GM18858 (cell line): Measurements from ENCODE around the gene HERC2.

ENCODE experiments used
- ATAC-seq: cut with Tn5 transposase; IDR thresholded peaks from one replicate; pipeline ENCODE4 v1.9.1; 2021; ENCODE audit not compliant: unreplicated experiment

Gene HERC2

DNA sequence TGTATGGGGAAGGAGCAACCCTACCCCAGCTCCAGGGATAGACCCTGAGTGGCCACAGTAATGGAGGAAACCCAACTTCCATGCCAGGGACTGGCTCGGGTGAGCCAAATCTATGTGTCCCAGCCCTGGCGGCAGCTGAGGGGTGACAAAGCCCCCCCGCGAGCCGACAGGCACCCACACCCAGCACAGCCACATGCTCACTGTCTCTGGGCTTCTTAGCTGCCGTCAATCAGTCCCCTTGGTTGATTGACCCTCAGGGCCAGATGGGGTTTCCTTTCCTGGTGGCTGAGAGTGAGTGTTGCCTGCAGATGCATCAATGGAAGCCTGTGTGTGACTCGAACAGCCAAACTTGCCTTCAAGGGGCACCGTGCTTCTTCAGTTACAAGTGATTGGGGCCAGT is 220.8 kb downstream of the HERC2 start:
- no peak for ATAC-seq

DNA sequence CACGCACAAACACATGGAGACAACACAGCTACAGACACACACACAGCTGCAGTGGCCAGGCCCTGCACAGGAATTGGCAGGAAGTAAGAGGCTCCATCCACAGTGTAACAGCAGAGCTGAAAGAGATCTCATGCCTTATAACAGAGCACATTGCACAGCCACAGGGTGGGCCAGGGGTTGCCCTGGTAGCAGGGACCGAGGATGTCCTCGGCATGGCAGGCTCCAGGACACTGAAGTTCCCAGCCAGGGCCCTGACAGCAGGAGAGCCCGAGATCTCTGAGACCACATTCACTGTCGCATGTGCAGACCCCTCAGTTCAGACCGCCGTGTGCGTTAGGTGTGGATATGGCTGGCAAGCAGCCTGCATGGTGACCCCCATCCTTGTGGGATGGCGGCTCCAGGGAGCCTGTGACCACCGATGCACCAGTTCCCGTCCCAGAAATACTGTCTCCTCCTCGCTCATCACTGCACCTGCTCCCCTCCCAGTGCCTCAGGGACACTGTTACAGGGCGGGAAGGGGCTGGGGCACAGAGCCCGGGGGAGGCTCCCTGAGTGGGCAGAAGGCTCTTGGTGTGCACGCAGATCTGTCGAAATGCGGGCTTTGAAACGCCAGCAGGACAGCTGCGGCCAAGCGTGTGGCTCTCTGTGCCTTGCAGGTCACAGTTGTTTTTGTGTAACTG is 221.3 kb downstream of the HERC2 start:
- ATAC-seq: no peak

DNA sequence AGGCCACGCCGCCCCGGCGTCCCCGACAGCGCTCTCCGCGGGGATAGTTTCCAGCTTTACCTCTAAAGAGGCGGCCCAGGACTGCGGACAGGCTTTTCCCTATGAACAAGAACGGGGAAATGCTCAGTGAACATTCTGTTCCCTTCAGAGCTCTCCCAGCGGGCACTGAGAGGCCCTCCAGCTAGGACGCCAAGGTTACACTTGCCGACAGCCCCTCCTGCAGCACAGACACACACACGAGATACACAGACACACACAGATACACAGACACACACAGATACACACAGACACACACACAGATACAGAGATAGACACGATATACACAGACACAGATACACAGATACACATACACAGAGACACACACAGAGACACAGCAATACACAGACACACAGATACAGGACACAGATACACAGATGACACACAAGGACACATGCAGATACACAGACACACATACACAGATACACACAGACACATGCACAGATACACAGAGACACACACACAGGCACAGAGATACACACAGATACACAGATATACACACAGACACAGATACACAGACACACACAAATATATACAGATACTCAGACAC is 222.3 kb downstream of the HERC2 start:
- ATAC-seq: no peak

DNA sequence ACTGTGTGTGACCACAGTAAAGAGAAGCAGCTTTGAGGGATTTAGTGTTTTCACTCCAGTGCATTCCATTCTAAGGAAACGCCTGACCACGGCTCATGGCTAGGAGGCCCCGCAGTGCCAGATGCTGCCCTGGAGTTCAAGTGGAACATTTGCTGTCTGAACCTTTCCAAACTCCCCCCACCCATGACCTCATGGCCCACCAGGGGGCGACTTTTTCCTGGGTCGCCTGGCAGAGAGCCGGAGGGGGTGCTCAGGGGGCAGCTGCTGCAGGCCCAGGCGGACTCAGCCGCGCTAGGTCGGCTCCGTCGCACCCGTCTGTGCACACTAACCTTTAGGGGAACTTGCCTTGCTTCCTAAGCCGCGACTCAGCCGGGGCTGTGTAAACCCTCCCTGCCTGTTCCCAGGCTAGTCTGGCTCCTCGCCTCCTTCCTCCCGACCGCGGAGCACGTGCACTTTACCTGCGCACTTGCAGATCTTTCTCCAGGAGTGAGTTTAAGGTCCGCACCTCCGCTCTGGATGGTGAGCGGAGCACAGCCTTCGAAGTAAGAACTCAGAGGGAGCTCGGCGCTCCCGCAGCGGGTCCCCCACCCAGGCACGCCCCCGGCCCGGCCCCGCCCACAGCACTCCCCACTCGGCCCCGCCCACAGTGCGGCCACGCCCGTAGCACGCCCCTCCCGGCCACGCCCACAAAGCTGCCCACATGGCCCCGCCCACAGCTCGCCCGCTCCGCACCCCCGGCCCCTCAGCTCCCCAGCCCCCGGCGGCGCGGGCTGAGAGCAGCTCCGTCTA is 223.0 kb downstream of the HERC2 start, which contains the start of gene OCA2:
TSS of gene OCA2 (minus strand) at position 550 of the 789 bp plus-strand sequence. CDS start 17,441 bp downstream, outside the sequence.
- no peak for ATAC-seq

DNA sequence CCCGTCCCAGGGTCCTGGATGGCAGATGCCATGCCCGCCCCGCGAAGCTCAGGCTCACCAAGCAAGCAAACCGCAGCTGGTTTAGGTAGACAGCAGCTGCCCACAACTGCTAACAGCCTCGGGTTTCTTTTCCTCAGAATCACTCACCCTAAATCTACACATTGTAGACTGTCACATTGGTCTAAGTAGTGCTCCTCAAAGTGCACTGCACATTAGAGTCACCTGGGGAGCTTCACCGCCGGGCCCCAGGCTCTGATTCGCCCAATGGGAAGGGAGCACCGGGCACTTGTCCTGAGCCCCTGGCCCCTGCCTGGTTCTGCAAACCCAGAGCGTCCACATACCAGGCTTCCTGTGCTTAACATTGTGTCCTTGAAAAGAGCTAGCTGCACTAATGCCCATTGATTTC is 223.6 kb downstream of the HERC2 start:
- no peak for ATAC-seq

DNA sequence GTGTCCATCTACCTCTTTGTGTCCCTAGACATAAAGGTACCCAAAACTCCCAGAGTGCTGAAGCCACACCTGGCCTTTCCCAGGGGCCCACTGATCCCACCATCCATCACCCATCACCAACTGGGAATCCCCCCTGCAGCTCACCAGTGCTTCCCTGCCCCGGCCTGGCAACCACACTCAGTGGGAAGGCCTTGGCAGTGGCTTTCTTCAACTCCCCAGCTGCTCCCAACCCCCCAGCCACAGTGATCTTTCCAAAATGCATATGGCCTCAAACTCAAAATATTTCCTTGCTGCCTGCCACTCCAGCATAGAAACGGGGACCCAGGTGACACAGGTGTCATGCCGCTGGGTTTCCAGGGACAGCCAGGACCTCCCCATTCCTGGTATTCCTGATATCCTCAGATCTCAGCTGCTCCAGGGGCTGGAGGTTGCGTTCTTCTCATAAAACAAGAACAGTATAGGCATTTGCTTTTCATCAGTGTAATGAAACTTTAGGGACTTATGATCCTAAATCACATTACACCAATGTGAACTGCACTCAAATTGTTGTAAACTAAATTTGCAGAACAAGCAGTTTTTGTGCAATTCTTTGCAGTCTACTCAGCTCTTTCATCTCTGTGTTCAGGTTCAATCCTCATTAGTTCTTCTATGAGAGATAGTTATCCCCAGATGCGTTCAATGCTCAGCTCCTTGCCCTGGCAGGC is 224.2 kb downstream of the HERC2 start:
- ATAC-seq: no peak

DNA sequence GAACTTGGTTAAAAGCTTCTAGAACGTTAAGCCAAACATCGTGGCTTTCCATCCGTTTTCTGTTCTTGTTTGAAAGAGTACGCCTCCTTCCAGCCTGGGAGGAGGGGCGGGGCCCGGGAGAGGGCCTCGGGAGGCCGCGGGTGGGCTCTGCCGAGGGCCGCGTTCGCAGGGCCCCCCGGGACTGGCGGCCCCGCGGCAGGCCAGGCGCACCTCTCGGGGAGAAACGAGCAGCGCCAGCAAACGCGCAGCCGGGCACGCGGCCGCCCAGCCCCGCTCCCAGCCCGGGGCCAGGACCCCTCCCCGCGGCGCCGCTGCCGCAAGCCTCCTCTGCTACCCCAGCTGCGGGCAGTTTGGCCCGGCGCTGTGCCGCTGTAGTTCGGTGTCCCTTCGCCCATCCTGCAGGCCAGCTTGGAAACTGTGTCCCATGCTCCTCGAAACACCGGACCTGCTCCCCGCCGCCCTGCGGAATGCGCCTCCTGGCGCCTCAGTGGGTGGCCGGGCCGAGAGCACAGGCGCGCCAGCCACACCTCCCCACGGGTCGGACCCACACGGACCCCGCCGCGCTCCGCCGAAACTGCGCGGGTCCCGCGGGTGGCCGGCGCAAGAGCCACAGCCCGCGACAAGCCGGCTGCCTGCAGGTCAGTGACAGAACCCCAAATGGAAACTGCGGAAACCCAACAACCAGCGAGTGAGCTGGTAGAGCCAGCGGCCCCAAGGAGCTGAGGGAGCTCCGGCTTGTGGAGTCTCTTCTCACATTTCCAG is 225.1 kb downstream of the HERC2 start:
- no peak for ATAC-seq

DNA sequence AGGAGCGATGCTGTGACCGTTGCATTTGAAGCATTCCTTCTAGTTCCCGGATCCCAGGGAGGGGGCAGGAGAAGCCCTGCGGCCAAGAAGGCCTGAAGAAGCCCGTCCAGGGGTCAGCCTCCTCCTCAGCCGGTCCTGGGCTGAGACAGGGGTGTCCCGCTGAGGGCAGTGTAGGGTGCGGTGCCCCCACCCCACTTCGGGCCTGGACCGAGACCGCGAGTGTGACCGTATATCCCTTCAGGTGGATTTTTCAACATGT is 225.6 kb downstream of the HERC2 start:
- no peak for ATAC-seq

DNA sequence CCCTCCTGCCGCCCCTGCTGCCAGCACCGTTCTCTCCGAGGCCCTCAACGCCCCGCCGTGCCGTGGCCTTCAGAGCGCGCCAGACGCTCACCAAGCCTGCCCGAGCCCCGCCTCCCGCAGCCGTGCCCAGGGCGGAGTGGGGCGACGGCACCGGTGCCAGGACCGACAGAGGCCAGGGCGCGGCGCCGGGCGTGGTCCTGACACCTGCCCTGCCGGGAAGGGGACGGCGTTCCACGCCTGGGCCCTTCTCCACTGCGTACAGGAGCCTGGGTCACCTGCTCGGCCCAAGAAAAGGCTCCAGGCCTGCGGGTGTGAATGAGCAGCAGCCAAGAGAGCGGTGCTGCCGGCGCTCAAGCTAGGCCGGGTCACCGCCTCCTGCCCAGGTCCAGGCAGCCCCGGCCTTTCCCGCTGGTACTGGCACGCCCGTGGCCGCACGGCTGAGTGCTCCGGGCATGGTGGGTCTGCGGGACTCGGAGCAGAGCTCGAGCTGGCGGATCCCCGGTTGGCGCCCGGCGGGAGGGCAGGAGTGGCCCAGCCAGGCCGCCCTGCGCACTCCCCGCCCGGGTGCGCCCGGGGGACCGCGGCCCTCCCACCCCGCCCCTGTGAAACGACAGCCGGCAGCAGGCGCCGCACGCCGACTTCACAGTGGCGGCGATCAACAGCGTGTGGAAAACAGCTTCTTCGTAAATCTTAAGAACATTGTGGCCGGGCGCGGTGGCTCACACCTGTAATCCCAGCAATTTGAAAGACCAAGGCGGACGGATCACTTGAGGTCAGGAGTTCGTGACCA is 227.1 kb downstream of the HERC2 start:
- ATAC-seq: no peak

DNA sequence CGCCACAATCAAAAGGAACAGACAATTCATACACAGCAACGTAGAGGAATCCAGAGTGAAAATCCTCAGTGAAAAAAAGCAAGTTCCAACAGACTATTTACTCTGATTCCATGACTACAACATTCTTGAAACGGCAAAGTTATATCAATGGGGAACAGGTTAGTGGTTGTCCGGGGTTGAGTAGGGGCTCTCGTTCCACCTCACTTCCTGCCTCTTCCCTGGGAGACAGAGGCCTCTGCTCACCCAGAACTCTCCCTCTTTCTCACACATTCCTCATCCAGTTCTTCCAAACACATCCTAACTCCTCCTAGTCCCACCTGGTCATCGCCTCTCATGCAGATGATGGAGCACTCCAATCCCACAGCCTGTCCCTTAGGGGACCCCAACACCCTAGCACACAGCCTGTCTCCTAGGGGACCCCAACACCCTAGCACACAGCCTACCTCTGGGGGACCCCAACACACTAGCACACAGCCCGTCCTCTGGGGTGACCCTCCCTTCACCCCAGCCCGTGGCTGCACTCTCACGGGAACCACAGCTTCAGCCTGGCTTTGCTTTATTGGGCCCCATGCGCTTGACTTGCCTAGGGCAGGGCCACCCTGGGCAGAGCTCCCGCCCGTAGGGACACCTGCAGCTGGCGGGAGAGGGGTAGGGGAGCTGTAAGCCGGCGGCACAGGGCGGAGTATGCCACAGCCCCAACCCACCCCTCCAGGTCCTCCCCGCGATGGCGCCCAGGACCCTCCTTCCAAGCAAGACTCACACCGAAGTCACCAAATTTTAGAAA is 228.0 kb downstream of the HERC2 start:
- no peak for ATAC-seq

DNA sequence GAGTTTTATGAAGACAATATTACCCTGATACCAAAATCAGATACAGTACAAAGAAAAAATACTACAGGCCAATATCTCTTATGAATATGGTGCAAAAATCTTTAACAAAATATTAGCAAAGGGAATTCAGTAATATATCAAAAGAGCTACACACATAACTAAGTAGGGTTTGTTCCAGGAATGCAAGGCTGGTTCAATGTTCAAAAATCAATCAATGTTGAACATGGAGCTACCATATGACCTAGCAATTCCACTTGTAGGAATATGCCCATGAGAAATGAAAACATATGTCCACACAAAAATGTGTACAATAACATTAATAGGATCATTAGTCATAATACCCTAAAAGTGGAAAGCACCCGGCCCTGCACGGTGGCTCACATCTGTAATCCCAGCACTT is 230.7 kb downstream of the HERC2 start:
- no peak for ATAC-seq

DNA sequence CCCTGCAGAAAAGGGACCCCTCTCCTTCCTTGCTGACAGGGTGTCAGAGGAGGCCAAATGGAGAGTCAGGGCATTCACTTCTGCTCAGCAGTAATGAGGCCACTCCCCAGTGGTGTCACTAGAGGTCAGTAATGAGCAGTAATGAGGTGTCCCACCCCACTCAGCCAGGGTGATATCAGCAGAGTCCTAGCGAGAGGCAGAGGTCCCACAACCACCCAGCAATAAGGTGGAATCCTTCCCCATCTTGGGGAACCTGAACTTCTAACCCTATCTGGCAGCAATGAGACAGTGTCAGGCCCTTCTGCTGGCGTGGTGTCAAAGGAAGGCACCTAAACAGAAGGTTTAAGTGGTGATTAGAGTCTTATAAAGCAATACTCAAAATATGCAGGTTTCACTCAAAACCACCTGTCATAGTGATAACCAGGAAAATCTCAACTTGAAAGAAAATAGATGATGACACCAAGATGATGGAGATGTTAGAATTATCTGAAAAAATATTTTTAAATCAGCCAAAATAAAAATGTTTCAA is 235.7 kb downstream of the HERC2 start:
- peak; percentile 87 for ATAC-seq

DNA sequence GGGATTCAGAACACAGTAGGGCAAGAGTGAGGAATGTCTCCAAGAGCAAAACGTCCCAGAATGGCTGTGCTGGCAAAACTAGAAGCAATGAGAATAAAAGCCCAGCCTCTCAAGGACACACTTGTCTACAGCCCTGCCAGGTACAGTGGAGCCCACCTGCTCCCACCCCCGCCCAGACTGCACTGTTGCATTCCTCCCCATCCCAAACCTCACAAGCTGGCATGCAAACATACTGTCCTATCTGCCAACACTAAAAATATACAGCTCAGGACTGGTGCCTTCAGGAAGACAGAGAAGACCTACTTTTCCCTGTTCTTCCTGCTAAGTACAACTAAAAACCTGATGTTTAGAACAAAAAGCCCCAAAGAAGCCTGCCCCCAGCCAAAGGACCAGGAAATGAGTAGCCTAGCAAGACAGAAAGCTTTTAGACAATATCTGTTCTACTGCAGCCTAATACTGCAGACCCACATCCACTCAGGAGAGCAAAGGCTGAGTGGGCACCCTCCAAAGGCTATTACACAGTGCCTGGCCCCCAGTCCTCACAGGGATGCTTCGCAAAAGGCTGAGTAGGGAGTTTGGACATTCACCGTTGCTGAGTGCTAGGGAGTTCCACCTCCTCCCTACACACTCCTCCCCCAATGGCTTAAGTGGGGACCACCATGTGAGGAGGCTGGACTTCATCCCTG is 236.3 kb downstream of the HERC2 start:
- no peak for ATAC-seq

DNA sequence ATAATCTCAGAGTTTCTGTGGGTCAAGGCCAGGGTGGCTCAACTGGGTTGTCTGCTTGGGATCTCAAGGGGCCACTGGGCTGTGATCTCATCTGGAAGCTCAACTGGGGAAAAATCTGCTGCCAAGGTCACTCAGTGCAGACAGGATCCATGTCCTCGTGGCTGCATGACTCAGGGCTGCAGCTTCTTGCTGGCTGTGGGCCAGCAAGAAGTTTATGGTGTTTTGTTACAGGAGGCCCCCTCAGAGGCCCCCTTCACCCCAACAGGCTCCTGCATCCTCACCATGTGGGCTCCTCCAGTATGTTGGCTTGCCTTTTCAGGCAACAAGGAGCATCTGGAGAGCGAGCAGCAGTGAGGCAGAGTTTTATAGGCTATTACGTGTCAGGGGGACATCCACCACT is 237.4 kb downstream of the HERC2 start:
- no peak for ATAC-seq

DNA sequence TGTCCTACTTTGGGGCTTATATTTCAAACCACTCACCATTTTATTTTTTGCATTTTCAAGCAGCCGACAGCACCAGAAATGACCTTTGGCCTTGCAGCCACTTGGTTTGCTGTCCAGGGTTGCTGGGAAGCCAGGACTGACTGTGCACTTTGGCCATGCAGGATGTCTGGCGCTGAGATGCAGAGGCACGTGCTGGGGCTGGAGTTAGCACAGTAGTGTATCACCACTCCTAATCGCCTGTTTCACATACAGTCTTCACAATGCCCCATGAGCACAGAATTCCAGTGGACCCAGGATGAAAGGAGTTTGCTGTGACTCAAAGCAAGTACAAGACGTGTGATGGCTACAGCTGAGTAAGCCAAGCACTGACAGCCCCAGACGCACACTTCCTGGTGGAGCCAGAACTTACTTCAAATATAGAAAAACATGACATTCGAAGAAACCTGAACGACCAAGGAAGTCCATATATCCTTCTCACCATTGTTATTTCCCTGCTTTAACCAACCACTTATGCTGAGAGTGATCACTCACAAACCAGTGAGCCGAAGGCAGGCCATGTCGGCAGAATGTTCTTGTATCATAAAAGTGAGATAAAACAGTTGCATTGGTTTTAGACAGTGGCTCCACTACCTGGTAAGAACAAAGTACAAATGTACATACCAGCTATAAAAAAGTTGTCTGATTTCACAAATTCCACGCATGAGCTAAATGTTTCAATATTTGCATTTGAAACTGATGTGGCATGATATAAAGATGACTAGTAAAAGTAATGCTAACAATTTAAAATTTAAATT is 238.9 kb downstream of the HERC2 start:
- no peak for ATAC-seq

DNA sequence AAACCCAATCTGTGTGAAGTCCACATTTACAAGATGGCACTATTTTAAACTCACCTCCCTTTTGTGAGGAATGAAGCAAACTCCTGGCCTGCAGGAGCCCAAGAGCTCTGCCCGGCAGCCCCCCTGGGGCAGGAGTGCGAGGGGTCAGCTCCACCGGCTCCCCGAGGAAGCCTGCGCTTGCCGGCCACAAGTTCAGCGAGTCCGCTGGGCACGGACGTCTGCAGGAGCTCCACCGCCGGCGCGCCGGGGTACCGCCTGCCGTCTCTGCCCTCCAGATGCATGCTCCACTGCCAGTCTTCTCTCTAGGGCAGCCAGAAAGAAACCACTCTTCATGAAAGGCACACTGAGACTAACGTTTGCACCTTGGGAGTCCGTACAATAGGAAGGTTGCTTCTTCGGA is 240.4 kb downstream of the HERC2 start:
- no peak for ATAC-seq

DNA sequence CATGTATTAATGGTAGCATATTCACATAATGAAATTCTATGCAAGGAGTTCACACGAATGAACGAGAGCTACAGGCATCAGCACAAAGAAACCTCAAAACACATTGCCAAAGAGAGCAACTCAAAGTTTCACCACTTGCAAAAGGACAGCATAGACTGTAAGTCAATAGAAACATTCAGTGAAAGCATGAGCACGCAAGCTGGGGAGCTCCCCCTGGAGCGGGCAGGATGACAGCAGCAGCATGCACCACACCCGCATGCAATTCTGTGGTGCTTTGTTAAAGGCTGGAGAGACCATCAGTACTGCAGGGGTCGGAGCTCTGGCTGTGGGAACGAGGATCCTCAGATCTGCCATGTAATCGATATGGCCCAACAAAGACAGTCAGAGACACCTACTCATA is 241.6 kb downstream of the HERC2 start:
- no peak for ATAC-seq
